HepG2 (cell line): ENCODE results near the gene GPN2. TPM values are rescaled to one million over a fixed set of nuclear protein-coding genes. Genes with fewer than 3 reads are reported as not detected.

Source experiments
- DR1 ChIP-seq: sonication (generic); formaldehyde crosslinking; IDR thresholded peaks from 2 replicates; pipeline ENCODE4 v1.8.0; 2021; ENCODE audit warnings: mild to moderate bottlenecking, missing genetic modification reagents, inconsistent platforms
- FOXA3 ChIP-seq: IDR thresholded peaks from 2 replicates; pipeline ENCODE4 v1.6.1; 2016; ENCODE audit warnings: missing genetic modification reagents, missing compliant biosample characterization
- JUN ChIP-seq: sonication (generic); formaldehyde crosslinking; IDR thresholded peaks from 2 replicates; pipeline ENCODE4 v1.4.0; 2020; ENCODE audit warnings: mild to moderate bottlenecking, missing genetic modification reagents
- JUND ChIP-seq: sonication (generic); formaldehyde crosslinking; IDR thresholded peaks from 2 replicates; pipeline ENCODE4 v1.8.0; 2022; ENCODE audit warnings: mild to moderate bottlenecking, missing genetic modification reagents
- KDM1A ChIP-seq: IDR thresholded peaks from 2 replicates; pipeline ENCODE4 v1.6.1; 2016; ENCODE audit warnings: missing compliant biosample characterization
- KIAA2018 ChIP-seq: sonication (generic); formaldehyde crosslinking; IDR thresholded peaks from 2 replicates; pipeline ENCODE4 v1.5.0; 2020; ENCODE audit warnings: mild to moderate bottlenecking, missing genetic modification reagents, borderline replicate concordance
- MNT ChIP-seq: fragments of 450-650 bp; IDR thresholded peaks from 2 replicates; pipeline ENCODE4 v1.6.1; 2016
- MXD4 ChIP-seq: IDR thresholded peaks from 2 replicates; pipeline ENCODE4 v1.6.1; 2016; ENCODE audit warnings: mild to moderate bottlenecking, missing biosample characterization, missing genetic modification reagents
- NBN ChIP-seq: fragments of 450-650 bp; conservative IDR thresholded peaks from 2 replicates; pipeline ENCODE4 v1.6.1; 2017
- NR1H2 ChIP-seq: sonication (generic); formaldehyde crosslinking; IDR thresholded peaks from 2 replicates; pipeline ENCODE4 v1.8.1; 2022; ENCODE audit warnings: low read depth, missing genetic modification reagents, borderline replicate concordance
- RARA ChIP-seq: IDR thresholded peaks from 2 replicates; pipeline ENCODE4 v1.6.1; 2016; ENCODE audit warnings: missing genetic modification reagents, missing compliant biosample characterization
- SMAD3 ChIP-seq: sonication (generic); formaldehyde crosslinking; IDR thresholded peaks from 2 replicates; pipeline ENCODE4 v1.4.0; 2020; ENCODE audit warnings: missing genetic modification reagents
- TRAFD1 ChIP-seq: sonication (generic); formaldehyde crosslinking; IDR thresholded peaks from 2 replicates; pipeline ENCODE4 v1.5.1; 2020; ENCODE audit warnings: missing genetic modification reagents, mild to moderate bottlenecking, borderline replicate concordance
- ZMYM3 ChIP-seq: sonication (generic); formaldehyde crosslinking; IDR thresholded peaks from 2 replicates; pipeline ENCODE4 v1.5.1; 2020; ENCODE audit warnings: mild to moderate bottlenecking, missing genetic modification reagents
- ZNF263 ChIP-seq: sonication (generic); formaldehyde crosslinking; IDR thresholded peaks from 2 replicates; pipeline ENCODE4 v1.4.0; 2020; ENCODE audit warnings: missing genetic modification reagents
- ZNF570 ChIP-seq: sonication (generic); formaldehyde crosslinking; IDR thresholded peaks from 2 replicates; pipeline ENCODE4 v1.4.0; 2020; ENCODE audit warnings: mild to moderate bottlenecking, missing genetic modification reagents, borderline replicate concordance
- ZNF670 ChIP-seq: sonication (generic); formaldehyde crosslinking; IDR thresholded peaks from 2 replicates; pipeline ENCODE4 v1.8.0; 2022; ENCODE audit warnings: mild to moderate bottlenecking, missing genetic modification reagents, borderline replicate concordance
- ZNF746 ChIP-seq: sonication (generic); formaldehyde crosslinking; IDR thresholded peaks from 2 replicates; pipeline ENCODE4 v1.8.0; 2022; ENCODE audit warnings: mild to moderate bottlenecking, missing genetic modification reagents
- polyA plus RNA-seq, 8 experiments: library from polyadenylated mRNA; depleted of rRNA in 3 of 8; stranded (reverse) in 7 of 8; unstranded in 1 of 8; fragments of >200 nt; fragmentation: Illumina TruSeq in 4 of 8; extraction: Trizol in 4 of 8; gene quantifications; 2 replicates each; pipeline versions ENCODE4 v1.2.1 to v1.2.3, GENCODE V29; 2011 to 2016; ENCODE audit warnings: low read depth in 4 of 8, missing spikeins in 1 of 8, mixed read lengths in 1 of 8; ENCODE audit not compliant: insufficient read depth in 1 of 8
- total RNA-seq, 5 experiments: library from RNA; depleted of rRNA; stranded (reverse); fragments of >200 nt; fragmentation: Illumina TruSeq; extraction: Trizol; gene quantifications; 2 replicates each; pipeline ENCODE4 v1.2.3, GENCODE V29; 2016; ENCODE audit warnings: low read depth in 1 of 5

GPN2 gene
- total and polyA plus RNA-seq, 2 of the 13 experiments (the other 11 are each of a cell fraction or from before 2014, with no cell fraction given), result 19.3 to 38.9 TPM

GRCh38 chr1:26907071-26907917 is 17.2 kb upstream of the GPN2 start (continued):
- TF ChIP-seq ZMYM3 (CRISPR knock-in tag) (peak; percentile 42; the same call in 1 of the 2 replicates), JUND (CRISPR knock-in tag) (peak; percentile 72; the same call in 1 of the 2 replicates), KDM1A (CRISPR knock-in tag) (peak; percentile 50; the same call in 1 of the 2 replicates), KIAA2018 (CRISPR knock-in tag) (no peak), NR1H2 (CRISPR knock-in tag) (no peak), ZNF570 (CRISPR knock-in tag) (no peak), JUN (CRISPR knock-in tag) (peak; percentile 78; the same call in 1 of the 2 replicates), MNT (no peak), NBN (no peak), TRAFD1 (no peak), RARA (CRISPR knock-in tag) (peak; percentile 58), DR1 (CRISPR knock-in tag) (no peak), MXD4 (CRISPR knock-in tag) (no peak), ZNF746 (CRISPR knock-in tag) (no peak), SMAD3 (0 out of 2 replicates have a peak, but pooled peaks have one; percentile 55), ZNF263 (CRISPR knock-in tag) (peak; percentile 80), FOXA3 (0 out of 2 replicates have a peak, but pooled peaks have one; percentile 43), ZNF670 (no peak)
